ENCODE data around the gene NHLRC4. TPM values are rescaled to one million over a fixed set of nuclear protein-coding genes. Genes with fewer than 3 reads are reported as not detected.

The NHLRC4 gene
- total and polyA plus RNA-seq, 9 of the 15 experiments (the other 6 are each of a cell fraction or from before 2014, with no cell fraction given), result 0.24 to 3.7 (median 1.3) TPM; not detected in 2

GRCh38 chr16:525520-526180 is 41.2 kb upstream of the NHLRC4 start (continued):
- TF ChIP-seq HINFP (tag; conservative IDR thresholded peaks at IDR 0.05; ENCODE audit: low read depth) (no peak), ATF3 (IDR thresholded peaks at IDR 0.05) (peak; percentile 80), ATF3 (CRISPR knock-in tag; conservative IDR thresholded peaks at IDR 0.05) (no peak), KDM5B (IDR thresholded peaks at IDR 0.05; ENCODE audit: insufficient replicate concordance, low read depth, low read length) (peak; percentile 48), SMARCE1 (IDR thresholded peaks at IDR 0.05) (peak; percentile 55; the same call in 1 of the 2 replicates), REST (IDR thresholded peaks at IDR 0.05; ENCODE audit: borderline replicate concordance) (peak; percentile 46), REST (CRISPR knock-in tag; IDR thresholded peaks at IDR 0.05; ENCODE audit: low read depth) (no peak), GABPB1 (CRISPR knock-in tag; IDR thresholded peaks at IDR 0.05) (peak; percentile 40; the same call in 1 of the 2 replicates), KAT7 (CRISPR knock-in tag; IDR thresholded peaks at IDR 0.05; ENCODE audit: borderline replicate concordance) (0 out of 2 replicates have a peak, but pooled peaks have one; percentile 5), E2F6 (IDR thresholded peaks at IDR 0.05; ENCODE audit: borderline replicate concordance in 1 of 2, extremely low read depth in 1 of 2, insufficient read depth in 1 of 2, insufficient read length in 1 of 2, low read depth in 1 of 2, low read length in 1 of 2, poor library complexity in 1 of 2, severe bottlenecking in 1 of 2) (peak; percentile 19 to 88), MITF (IDR thresholded peaks at IDR 0.05) (peak; percentile 75; the same call in 1 of the 2 replicates), FOSL1 (tag; conservative IDR thresholded peaks at IDR 0.05) (peak; percentile 97), MCM5 (IDR thresholded peaks at IDR 0.05; ENCODE audit: low read depth) (no peak), DPF2 (IDR thresholded peaks at IDR 0.05) (peak; percentile 53; the same call in 1 of the 2 replicates)
